IPS-NIHi11 (cell line): ENCODE results near the gene SOX18.
A peak's percentile ranks its signal among the peaks of the same experiment; 100 is the strongest.
"Not testable (repeated sequence)": the region's sequence is repeated elsewhere in the genome, so short reads cannot be mapped to it uniquely, and the experiment has no call there.

Source experiments
- DNase-seq: peaks from one replicate; pipeline ENCODE4 v3.0.0; 2012; ENCODE audit warnings: mixed read lengths, low spot score

SOX18 gene

GRCh38 chr20:64049060-64049877 lies at the start of gene SOX18:
TSS of gene SOX18 (minus strand) at chr20:64049639. CDS start at chr20:64049516, 123 bp downstream.
- DNase-seq, result peak; percentile 74

- no peak for DNase-seq
Measured at GRCh38 chr20:64098471-64099013, 49.1 kb upstream of the SOX18 start.

GRCh38 chr20:64096535-64096934 lies 47.1 kb upstream of the SOX18 start:
- no peak for DNase-seq

- DNase-seq, result no peak
Measured at GRCh38 chr20:64095927-64096326, 46.5 kb upstream of the SOX18 start.

- no peak for DNase-seq
Measured at GRCh38 chr20:64095455-64095854, 46.0 kb upstream of the SOX18 start.

- peak; percentile 54 for DNase-seq
Measured at GRCh38 chr20:64093013-64093503, 43.6 kb upstream of the SOX18 start.

GRCh38 chr20:64092258-64093012 lies 43.0 kb upstream of the SOX18 start:
- DNase-seq, result no peak

- peak; percentile 72 for DNase-seq
Measured at GRCh38 chr20:64091770-64092169, 42.3 kb upstream of the SOX18 start.

GRCh38 chr20:64091340-64091739 lies 41.9 kb upstream of the SOX18 start:
- DNase-seq, result no peak

GRCh38 chr20:64090165-64090564 lies 40.7 kb upstream of the SOX18 start:
- DNase-seq, result no peak

- not testable (repeated sequence) for DNase-seq
Measured at GRCh38 chr20:64088586-64088985, 39.1 kb upstream of the SOX18 start.

GRCh38 chr20:64087226-64087825 lies 37.9 kb upstream of the SOX18 start:
- DNase-seq, result not testable (repeated sequence)

- no peak for DNase-seq
Measured at GRCh38 chr20:64086801-64087200, 37.4 kb upstream of the SOX18 start.

GRCh38 chr20:64084685-64085152 lies 35.3 kb upstream of the SOX18 start:
- DNase-seq, result peak; percentile 71

GRCh38 chr20:64083804-64084684 lies 34.6 kb upstream of the SOX18 start, which contains the start of gene LKAAEAR1:
TSS of gene LKAAEAR1 (minus strand) at chr20:64084398. CDS start at chr20:64084219, 179 bp downstream.
- peak; percentile 50 for DNase-seq

- peak; percentile 87 for DNase-seq
Measured at GRCh38 chr20:64083378-64083803, 34.0 kb upstream of the SOX18 start.

GRCh38 chr20:64082820-64083377 lies 33.5 kb upstream of the SOX18 start:
- DNase-seq, result no peak

- no peak for DNase-seq
Measured at GRCh38 chr20:64082126-64082731, 32.8 kb upstream of the SOX18 start.

- DNase-seq, result no peak
Measured at GRCh38 chr20:64081624-64081964, 32.2 kb upstream of the SOX18 start.
